Sigmoid colon (tissue), 4 donors: ENCODE measurements around the gene BMPER.

ENCODE experiments used
- CTCF ChIP-seq, 4 experiments: fragments of 450-650 bp in 3 of 4; fragments of 200-600 bp in 1 of 4; IDR thresholded peaks; one replicate each; pipeline ENCODE4 v1.5.1; 2016 to 2019; ENCODE audit warnings: antibody characterized with exemption in 4 of 4, mild to moderate bottlenecking in 3 of 4, moderate library complexity in 2 of 4
- EP300 ChIP-seq, 4 donors: sonication (generic); formaldehyde crosslinking; IDR thresholded peaks; one replicate each; pipeline ENCODE4 v1.6.1; 2017; ENCODE audit warnings: antibody characterized with exemption in 4 of 4
- POLR2A ChIP-seq, 2 donors: fragments of 450-650 bp; IDR thresholded peaks; one replicate each; pipeline ENCODE4 v1.6.1; 2016; ENCODE audit warnings: antibody characterized with exemption in 2 of 2, mild to moderate bottlenecking in 2 of 2, moderate library complexity in 2 of 2

GRCh38 chr7:34157137-34157536, 251.8 kb downstream of the BMPER start:
- TF ChIP-seq POLR2A (IDR thresholded peaks at IDR 0.05): no peak
- no peak for TF ChIP-seq CTCF (IDR thresholded peaks at IDR 0.05)
- no peak for TF ChIP-seq EP300 (IDR thresholded peaks at IDR 0.05)
